ENCODE data around the gene EPS8L3. TPM values are rescaled to one million over a fixed set of nuclear protein-coding genes. Genes with fewer than 3 reads are reported as not detected.

Gene EPS8L3
- total and polyA plus RNA-seq, 9 of the 15 experiments (the other 6 are each of a cell fraction or from before 2014, with no cell fraction given), result 0.09 to 0.42 (median 0.14) TPM; not detected in 5

DNA sequence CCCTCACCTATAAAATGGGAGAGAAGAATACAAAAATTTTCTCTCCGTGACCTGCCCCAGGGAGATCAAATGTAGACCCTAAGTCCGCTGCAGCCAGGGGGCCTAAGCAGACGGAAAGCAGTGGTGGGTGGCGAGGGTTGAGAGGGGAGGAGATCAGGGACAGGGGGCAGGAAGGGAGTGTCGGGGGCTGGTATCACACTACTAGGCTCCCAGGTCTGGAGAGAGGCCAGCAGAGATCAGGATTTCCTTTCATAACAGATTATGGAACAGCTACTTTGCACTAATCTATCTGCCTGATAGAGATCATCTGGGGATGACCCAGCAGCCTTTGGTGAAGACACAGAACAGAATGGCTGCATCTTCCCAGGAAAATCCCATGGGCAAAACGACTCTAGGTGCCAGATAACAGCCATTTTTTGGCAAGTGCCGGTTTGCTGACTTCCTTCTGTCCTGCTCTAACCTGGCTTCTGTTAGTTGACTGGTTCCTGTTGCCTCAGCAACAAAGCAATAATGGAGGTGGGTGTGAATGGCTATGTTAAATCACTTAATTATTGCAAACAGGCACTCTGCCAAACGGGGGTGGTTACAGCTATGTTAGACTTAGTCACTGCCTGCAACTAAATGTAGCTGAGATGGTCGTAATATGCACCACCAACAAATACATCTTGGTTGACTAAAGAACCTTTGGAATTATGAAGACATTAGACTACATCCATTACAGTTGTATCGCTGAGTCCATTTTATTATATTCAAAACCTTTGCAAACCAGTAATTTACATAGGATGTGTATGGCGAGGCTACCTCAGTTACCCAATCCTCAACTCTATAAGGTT lies 30.0 kb upstream of the EPS8L3 start (continued):
- TF ChIP-seq, protein P1, sequence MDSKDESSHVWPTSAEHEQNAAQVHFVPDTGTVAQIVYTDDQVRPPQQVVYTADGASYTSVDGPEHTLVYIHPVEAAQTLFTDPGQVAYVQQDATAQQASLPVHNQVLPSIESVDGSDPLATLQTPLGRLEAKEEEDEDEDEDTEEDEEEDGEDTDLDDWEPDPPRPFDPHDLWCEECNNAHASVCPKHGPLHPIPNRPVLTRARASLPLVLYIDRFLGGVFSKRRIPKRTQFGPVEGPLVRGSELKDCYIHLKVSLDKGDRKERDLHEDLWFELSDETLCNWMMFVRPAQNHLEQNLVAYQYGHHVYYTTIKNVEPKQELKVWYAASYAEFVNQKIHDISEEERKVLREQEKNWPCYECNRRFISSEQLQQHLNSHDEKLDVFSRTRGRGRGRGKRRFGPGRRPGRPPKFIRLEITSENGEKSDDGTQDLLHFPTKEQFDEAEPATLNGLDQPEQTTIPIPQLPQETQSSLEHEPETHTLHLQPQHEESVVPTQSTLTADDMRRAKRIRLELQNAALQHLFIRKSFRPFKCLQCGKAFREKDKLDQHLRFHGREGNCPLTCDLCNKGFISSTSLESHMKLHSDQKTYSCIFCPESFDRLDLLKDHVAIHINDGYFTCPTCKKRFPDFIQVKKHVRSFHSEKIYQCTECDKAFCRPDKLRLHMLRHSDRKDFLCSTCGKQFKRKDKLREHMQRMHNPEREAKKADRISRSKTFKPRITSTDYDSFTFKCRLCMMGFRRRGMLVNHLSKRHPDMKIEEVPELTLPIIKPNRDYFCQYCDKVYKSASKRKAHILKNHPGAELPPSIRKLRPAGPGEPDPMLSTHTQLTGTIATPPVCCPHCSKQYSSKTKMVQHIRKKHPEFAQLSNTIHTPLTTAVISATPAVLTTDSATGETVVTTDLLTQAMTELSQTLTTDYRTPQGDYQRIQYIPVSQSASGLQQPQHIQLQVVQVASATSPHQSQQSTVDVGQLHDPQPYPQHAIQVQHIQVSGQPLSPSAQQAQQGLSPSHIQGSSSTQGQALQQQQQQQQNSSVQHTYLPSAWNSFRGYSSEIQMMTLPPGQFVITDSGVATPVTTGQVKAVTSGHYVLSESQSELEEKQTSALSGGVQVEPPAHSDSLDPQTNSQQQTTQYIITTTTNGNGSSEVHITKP (IDR thresholded peaks at IDR 0.05; ENCODE audit: partially characterized antibody), result no peak
- TF ChIP-seq, protein P2, sequence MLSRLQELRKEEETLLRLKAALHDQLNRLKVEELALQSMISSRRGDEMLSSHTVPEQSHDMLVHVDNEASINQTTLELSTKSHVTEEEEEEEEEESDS (CRISPR knock-in tag; IDR thresholded peaks at IDR 0.05), result no peak
- TF ChIP-seq TAF1 (IDR thresholded peaks at IDR 0.05; ENCODE audit: control insufficient read depth, extremely low read depth, insufficient read depth, low read length, severe bottlenecking) (no peak), ZNF146 (CRISPR knock-in tag; IDR thresholded peaks at IDR 0.05; ENCODE audit: unreplicated experiment) (no peak), RCOR1 (IDR thresholded peaks at IDR 0.05; ENCODE audit: borderline replicate concordance in 1 of 2, low read depth in 2 of 2, low read length in 2 of 2) (no peak), CHD4 (IDR thresholded peaks at IDR 0.05; ENCODE audit: insufficient read depth, insufficient replicate concordance, low read depth, low read length, poor library complexity, severe bottlenecking) (peak; percentile 56), NFIC (IDR thresholded peaks at IDR 0.05) (peak; percentile 88), ZKSCAN8 (CRISPR knock-in tag; IDR thresholded peaks at IDR 0.05) (no peak), E2F3 (CRISPR knock-in tag; IDR thresholded peaks at IDR 0.05) (no peak), ZBTB17 (CRISPR knock-in tag; IDR thresholded peaks at IDR 0.05) (no peak), CBFA2T2 (conservative IDR thresholded peaks at IDR 0.05) (no peak), DNMT1 (IDR thresholded peaks at IDR 0.05) (no peak), TCF7L2 (IDR thresholded peaks at IDR 0.05; ENCODE audit: low read depth, low read length) (no peak)
- TF ChIP-seq, protein P3, sequence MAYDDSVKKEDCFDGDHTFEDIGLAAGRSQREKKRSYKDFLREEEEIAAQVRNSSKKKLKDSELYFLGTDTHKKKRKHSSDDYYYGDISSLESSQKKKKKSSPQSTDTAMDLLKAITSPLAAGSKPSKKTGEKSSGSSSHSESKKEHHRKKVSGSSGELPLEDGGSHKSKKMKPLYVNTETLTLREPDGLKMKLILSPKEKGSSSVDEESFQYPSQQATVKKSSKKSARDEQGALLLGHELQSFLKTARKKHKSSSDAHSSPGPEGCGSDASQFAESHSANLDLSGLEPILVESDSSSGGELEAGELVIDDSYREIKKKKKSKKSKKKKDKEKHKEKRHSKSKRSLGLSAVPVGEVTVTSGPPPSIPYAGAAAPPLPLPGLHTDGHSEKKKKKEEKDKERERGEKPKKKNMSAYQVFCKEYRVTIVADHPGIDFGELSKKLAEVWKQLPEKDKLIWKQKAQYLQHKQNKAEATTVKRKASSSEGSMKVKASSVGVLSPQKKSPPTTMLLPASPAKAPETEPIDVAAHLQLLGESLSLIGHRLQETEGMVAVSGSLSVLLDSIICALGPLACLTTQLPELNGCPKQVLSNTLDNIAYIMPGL (CRISPR knock-in tag; IDR thresholded peaks at IDR 0.05), result no peak
- TF ChIP-seq, protein P4, sequence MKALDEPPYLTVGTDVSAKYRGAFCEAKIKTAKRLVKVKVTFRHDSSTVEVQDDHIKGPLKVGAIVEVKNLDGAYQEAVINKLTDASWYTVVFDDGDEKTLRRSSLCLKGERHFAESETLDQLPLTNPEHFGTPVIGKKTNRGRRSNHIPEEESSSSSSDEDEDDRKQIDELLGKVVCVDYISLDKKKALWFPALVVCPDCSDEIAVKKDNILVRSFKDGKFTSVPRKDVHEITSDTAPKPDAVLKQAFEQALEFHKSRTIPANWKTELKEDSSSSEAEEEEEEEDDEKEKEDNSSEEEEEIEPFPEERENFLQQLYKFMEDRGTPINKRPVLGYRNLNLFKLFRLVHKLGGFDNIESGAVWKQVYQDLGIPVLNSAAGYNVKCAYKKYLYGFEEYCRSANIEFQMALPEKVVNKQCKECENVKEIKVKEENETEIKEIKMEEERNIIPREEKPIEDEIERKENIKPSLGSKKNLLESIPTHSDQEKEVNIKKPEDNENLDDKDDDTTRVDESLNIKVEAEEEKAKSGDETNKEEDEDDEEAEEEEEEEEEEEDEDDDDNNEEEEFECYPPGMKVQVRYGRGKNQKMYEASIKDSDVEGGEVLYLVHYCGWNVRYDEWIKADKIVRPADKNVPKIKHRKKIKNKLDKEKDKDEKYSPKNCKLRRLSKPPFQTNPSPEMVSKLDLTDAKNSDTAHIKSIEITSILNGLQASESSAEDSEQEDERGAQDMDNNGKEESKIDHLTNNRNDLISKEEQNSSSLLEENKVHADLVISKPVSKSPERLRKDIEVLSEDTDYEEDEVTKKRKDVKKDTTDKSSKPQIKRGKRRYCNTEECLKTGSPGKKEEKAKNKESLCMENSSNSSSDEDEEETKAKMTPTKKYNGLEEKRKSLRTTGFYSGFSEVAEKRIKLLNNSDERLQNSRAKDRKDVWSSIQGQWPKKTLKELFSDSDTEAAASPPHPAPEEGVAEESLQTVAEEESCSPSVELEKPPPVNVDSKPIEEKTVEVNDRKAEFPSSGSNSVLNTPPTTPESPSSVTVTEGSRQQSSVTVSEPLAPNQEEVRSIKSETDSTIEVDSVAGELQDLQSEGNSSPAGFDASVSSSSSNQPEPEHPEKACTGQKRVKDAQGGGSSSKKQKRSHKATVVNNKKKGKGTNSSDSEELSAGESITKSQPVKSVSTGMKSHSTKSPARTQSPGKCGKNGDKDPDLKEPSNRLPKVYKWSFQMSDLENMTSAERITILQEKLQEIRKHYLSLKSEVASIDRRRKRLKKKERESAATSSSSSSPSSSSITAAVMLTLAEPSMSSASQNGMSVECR (CRISPR knock-in tag; IDR thresholded peaks at IDR 0.05), result no peak; the same call in 1 of the 2 replicates
